Colon (tissue), 2 donors: Measurements from ENCODE around the gene ZNF407.
"Not testable (repeated sequence)": the region's sequence is repeated elsewhere in the genome, so short reads cannot be mapped to it uniquely, and the experiment has no call there.

Experiments
- FAIRE-seq: peaks from 2 replicates; lab custom pipeline; 2012; peaks lifted over from hg19 to GRCh38; lab: Jason Lieb, UNC
- donor health status: control.
- donor health status: control.

ZNF407 gene

GRCh38 chr18:75072672-75073371 lies 475.2 kb downstream of the ZNF407 start:
- FAIRE-seq, result no peak

GRCh38 chr18:75073654-75074053 lies 476.0 kb downstream of the ZNF407 start:
- no peak for FAIRE-seq

GRCh38 chr18:75074196-75075015 lies 476.7 kb downstream of the ZNF407 start:
- FAIRE-seq, result no peak

- no peak for FAIRE-seq
Observed at GRCh38 chr18:75075016-75075305, 477.3 kb downstream of the ZNF407 start.

- no peak for FAIRE-seq
Observed at GRCh38 chr18:75075429-75075841, 477.8 kb downstream of the ZNF407 start.

DNA sequence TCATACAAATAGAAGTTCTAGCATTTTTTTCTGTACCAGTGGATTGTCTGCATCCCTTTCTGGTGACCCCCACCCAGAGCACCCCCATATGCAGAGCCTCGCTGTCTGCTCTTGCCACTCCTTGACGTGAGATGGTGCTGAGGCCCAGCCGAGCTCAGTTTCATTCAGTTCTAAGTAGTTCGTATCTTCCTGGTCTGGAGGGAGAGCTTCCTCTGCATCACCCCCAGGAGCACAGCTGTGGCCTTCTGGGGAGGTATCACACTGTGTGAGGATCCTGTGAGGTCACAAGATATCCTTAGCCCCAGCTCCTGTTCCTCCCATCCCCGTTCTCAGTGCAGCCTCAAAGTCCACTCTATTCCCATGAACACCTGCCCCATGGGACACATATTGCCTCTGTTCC lies 478.6 kb downstream of the ZNF407 start:
- no peak for FAIRE-seq

- FAIRE-seq, result no peak
Observed at GRCh38 chr18:75081486-75081885, 483.8 kb downstream of the ZNF407 start.

DNA sequence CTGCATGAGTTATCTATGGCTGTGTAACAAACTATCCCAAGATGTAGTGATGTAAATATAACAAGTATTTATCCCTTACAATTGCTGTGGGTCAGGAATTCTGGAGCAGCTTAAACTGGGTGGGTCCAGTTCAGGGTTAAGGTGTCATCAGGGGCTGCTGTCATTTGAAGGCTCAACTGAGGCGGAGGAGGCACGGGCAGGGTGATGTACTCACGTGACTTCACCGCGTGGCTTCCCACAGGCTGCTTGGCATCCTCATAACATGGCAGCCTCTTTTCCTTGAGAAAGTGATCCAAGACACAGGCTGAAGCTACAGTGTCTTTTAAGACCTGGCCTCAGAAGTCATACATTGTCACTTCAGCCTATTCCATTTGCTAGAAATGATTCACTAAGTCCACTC lies 485.5 kb downstream of the ZNF407 start:
- FAIRE-seq, result no peak

GRCh38 chr18:75083761-75084160 lies 486.1 kb downstream of the ZNF407 start:
- no peak for FAIRE-seq

- FAIRE-seq, result not testable (repeated sequence)
Observed at GRCh38 chr18:75085676-75086075, 488.0 kb downstream of the ZNF407 start.

DNA sequence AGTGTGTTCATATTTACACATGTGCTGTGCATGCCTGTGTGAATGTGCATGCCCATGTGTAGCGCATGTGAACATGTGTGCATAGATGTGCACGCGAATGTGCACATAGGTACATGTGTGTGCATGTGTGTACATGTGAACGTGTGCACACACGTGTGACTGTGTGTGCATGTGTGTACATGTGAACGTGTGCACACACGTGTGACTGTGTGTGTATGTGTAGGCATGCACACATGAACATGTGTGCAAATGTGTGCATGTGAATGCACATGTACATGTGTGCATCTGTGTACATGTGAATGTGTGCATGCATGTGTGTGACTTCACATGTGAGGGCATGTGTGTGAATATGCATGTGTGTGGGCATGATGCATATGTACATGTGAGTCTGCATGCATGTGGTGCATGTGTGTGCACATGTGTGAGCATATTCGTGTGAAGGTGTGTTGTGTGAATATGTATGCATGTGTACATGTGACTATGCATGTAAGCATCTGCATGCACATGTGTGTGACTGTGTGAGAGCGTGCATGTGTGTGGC lies 488.9 kb downstream of the ZNF407 start:
- no peak for FAIRE-seq

GRCh38 chr18:75087119-75088020 lies 489.7 kb downstream of the ZNF407 start:
- no peak for FAIRE-seq

DNA sequence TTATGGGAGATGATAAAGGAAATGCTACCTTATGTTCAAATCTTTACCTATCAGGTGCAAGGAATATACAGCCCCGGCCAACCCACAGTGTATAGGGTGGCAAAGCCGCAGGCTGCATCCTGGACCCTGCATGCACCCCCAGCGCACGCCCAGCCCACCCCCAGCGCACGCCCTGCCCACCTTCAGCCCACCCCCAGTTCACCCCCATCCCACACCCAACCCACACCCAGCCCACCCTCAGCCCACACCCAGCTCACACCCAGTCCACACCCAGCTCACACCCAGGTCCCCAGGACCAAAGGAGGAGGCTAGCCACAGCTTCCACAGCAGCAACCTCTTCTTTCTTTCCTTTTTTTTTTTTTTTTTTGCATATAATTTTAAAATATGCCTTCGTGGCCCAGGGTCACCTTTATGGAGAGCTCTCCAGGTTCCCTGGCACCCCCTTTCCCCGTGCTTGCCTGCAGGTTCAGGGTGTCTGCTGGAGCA lies 490.4 kb downstream of the ZNF407 start:
- FAIRE-seq, result no peak

DNA sequence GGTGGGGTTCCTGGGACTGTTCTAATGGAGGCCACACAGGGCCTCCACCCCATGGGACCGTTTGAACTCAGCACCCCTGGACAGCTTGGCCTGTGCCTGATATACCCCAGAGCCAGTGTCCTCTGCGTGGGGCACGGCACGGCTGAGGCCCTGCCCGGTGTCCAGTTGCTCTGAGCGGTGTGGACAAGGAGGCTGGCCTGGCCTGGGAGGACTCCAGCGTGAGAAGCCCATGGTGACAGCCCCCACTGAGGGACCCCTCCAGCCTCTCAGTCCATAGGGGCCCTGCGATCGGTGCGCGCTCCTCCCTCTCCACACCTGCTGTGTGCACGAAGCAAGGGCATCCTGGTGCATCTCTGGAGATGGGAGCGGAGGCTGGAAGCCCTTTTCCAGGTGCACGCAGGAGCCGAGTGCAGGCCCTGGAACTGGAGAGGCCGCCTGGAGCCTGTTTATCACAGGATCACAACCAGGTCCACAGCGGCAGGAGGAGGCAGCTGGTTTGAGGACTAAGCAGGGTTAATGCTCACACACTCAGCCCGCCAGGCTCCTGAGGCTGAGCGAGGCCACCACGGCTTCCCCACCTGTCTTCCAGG lies 491.0 kb downstream of the ZNF407 start:
- no peak for FAIRE-seq

DNA sequence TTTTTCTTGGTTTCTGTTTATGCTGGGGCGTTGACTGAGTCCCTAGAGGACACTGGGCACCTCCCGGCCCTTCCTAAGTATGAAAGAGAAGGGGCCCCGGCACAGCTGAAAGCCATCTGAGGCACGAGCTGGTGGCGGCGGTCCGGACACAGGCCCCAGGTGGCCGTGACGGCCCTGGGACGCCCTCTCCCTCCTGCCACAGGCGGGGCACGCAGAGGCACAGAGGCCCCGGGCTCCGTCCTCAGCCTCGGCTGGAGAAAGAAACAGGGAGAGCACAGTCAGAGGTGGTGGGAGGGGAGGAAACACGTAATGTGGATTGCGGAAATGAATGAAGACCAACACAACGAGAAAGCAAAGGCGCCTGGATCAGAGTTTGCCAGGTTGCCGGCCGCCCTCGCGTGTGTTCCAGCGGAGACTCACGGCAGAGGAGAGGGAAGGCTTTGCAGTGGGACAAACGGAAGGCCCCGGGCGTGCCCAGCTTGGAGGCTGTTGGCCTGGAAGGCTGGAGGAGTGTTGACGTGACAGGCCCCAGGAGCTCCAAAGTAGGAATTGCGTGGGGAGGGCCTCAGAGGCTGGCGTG lies 492.2 kb downstream of the ZNF407 start:
- FAIRE-seq, result no peak

DNA sequence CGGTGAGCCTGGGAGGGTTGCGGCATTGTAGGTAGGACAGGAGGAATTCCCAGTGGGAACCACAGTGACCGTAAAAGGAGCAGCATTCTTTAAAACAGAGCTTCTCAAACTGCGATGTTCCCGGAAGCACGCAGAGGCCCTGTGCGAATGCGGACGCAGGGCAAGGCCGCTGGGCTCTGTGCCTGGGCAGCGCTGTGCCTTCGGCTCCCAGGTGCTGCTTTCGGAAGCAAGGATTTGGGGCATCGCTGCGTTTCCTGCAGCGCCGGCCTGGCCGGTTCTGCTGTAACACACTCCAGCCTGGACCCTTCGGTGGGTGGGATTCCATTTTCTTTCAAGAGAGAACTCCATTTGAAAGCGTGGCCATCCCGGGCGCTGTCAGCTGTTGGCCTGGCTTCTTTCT lies 492.7 kb downstream of the ZNF407 start:
- no peak for FAIRE-seq

DNA sequence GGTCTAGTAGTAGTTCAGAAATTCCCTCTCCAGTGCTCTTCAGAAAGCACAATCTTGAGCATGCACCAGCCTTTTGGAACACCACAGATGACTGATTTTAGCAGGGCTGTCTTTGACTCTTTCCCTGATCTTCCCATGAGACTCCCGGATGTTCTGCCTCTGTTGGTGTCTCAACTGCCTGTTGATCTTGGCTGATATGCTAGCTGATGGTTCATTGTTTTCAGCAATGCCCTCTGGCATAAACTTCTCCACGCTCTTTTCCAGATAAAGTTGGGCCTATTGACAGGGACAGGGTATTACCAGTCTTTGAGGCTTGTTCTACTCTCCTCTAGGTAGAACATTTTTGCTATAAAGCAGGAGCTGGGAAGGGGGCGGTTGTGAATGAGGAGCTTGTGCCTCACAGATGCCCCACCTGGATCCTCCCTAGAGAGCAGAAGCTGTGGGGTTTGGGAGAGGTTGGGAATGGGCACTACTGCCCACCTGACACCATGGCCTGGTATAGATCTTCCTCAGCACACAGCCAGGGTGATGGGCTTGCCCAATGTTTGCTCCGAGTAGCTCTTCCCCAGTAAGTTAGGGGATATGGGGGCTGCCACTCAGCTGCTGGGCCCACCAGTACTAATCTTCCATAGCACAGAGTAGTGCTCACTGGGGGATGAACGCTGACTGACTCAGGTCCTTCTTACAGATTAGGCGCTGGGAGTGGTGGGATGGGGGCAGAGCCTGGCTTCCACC lies 500.0 kb downstream of the ZNF407 start:
- FAIRE-seq, result no peak

DNA sequence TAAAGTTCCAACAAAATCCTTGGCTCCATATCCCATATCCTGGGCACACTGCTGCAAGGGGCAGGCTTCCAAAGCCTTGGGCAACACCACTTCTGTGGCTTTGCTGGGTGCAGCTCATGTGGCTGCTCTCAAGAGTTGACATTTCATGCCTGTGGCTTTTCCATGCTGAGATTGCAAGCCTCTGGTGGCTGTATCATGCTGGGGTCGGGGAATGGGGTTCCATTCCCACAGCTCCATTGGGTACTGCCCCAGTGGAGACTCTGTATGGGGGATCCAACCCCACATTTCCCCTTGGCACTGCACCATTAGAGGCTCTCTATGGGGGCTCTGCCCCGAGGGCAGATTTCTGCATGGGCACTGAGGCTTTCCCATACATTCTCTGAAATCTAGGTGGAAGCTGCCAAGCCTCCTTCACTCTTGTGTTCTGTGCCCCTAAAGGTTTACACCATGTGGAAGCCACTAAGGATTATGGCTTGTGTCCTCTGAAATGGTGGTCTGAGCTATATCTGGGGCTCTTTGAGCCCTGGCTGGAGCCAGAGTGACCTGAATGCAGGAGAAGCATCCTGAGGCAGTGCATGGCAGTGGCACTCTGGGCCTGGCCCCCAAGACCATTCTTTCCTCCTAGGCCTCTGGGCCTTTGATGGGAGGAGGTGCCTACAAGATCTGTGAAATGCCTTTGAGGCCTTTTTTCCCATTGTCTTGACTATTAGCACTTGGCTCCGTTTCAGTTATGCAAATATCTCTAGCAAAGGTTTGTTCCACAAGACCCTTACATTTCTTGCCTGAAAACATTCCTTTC lies 503.4 kb downstream of the ZNF407 start:
- FAIRE-seq, result no peak

DNA sequence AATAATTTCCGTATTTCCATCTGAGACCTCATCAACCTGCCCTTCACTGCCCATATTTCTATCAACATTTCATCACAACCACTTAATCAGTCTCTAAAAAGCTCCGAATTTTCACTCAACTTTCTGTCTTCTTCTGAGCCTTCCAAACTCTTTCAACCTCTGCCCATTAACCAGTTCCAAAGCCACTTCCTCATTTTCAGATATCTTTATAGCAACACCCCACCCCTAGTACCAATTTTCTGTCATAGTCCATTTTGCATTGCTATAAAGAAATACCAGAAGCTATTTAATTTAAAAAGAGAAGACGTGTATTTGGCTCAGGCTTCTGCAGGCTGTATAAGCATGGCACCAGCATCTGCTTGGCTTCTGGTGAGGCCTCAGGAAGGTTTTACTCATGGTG lies 504.2 kb downstream of the ZNF407 start:
- no peak for FAIRE-seq

DNA sequence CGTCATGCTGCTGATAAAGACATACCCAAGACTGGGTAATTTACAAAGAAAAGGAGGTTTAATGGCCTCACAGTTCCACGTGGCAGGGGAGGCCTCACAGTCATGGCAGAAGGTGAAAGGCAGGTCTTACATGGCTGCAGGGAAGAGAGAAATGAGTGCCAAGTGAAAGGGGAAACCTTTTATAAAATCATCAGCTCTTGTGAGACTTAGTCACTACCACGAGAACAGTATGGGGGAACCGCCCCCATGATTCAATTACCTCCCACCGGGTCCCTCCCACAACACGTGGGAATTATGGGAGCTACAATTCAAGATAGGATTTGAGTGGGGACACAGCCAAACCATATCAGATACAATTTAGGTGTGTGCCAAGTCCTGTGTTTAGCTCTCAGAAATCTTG lies 506.4 kb downstream of the ZNF407 start:
- FAIRE-seq, result not testable (repeated sequence)
